Activated T-cell treated with anti-CD3 and anti-CD28 coated beads, Interleukin-2, amount 50 U/mL, for 24 hours (primary cell): ENCODE results near the gene GSAP.

Experiments used
- DNase-seq: peaks from one replicate; pipeline ENCODE4 v3.0.0-alpha.2; 2020
- H3K27ac Mint-ChIP-seq: 2 replicates; pipeline ENCODE4 v1.8.0; 2020; ENCODE audit warnings: mild to moderate bottlenecking, mixed read lengths
- H3K27me3 Mint-ChIP-seq: 2 replicates; pipeline ENCODE4 v1.8.0; 2020; ENCODE audit warnings: mixed read lengths
- H3K36me3 Mint-ChIP-seq: 2 replicates; pipeline ENCODE4 v1.8.0; 2020; ENCODE audit warnings: low read depth, mixed read lengths
- H3K4me1 Mint-ChIP-seq: 2 replicates; pipeline ENCODE4 v1.8.0; 2020; ENCODE audit warnings: low read depth, mixed read lengths
- H3K4me3 Mint-ChIP-seq: 2 replicates; pipeline ENCODE4 v1.8.0; 2020; ENCODE audit warnings: mild to moderate bottlenecking, moderate library complexity, mixed read lengths
- H3K9me3 Mint-ChIP-seq: 2 replicates; pipeline ENCODE4 v1.8.0; 2020; ENCODE audit warnings: mixed read lengths

The GSAP gene

GRCh38 chr7:77269360-77270093, 146.6 kb downstream of the GSAP start:
- Mint-ChIP-seq H3K4me1 (peaks cover 16% of the 10 kb centered on the region), H3K36me3 (peaks cover 1% of the 10 kb centered on the region), H3K4me3 (no peak overlapping the region), H3K9me3 (no peaks in the 10 kb centered on the region), H3K27me3 (no peaks in the 10 kb centered on the region), H3K27ac (no peak overlapping the region)
- DNase-seq, result no peak

GRCh38 chr7:77266291-77266794, 149.8 kb downstream of the GSAP start:
- peak overlapping the region; percentile 86 for H3K27ac Mint-ChIP-seq

GRCh38 chr7:77265666-77266065, 150.5 kb downstream of the GSAP start:
- Mint-ChIP-seq H3K27me3 (no peaks in the 10 kb centered on the region), H3K4me3 (no peak overlapping the region), H3K4me1 (peaks cover 16% of the 10 kb centered on the region), H3K36me3 (no peaks in the 10 kb centered on the region), H3K27ac (peak overlapping the region; percentile 67), H3K9me3 (no peaks in the 10 kb centered on the region)
- DNase-seq, result no peak

More at GRCh38 chr7:77266291-77266794, 149.8 kb downstream of the GSAP start:
- no peaks in the 10 kb centered on the region for H3K9me3 Mint-ChIP-seq
- H3K4me3 Mint-ChIP-seq, result no peak overlapping the region
- H3K36me3 Mint-ChIP-seq, result no peaks in the 10 kb centered on the region
- DNase-seq, result no peak
- H3K27me3 Mint-ChIP-seq, result no peaks in the 10 kb centered on the region
- peaks cover 16% of the 10 kb centered on the region for H3K4me1 Mint-ChIP-seq

- DNase-seq, result no peak
- H3K4me1 Mint-ChIP-seq, result peaks cover 14% of the 10 kb centered on the region
- no peaks in the 10 kb centered on the region for H3K27me3 Mint-ChIP-seq
Measured at GRCh38 chr7:77262316-77262715, 153.8 kb downstream of the GSAP start.

More at GRCh38 chr7:77262316-77262715, 153.8 kb downstream of the GSAP start:
- Mint-ChIP-seq H3K36me3 (no peaks in the 10 kb centered on the region), H3K9me3 (no peaks in the 10 kb centered on the region), H3K4me3 (no peak overlapping the region), H3K27ac (no peak overlapping the region)
